GM08714 (cell line): ENCODE measurements around the gene NAT8L.

Source experiments
- H3K4me3 ChIP-seq: fragments of 200-500 bp; sonication (Bioruptor generic); 2 replicates; pipeline ENCODE4 v1.5.1; 2014; ENCODE audit warnings: mild to moderate bottlenecking, low read length, inconsistent platforms
- ZNF274 ChIP-seq: IDR thresholded peaks from 2 replicates; pipeline ENCODE4 v1.6.1; 2012; ENCODE audit warnings: mild to moderate bottlenecking, low read depth, low read length

The NAT8L gene

GRCh38 chr4:2082627-2083026 is 23.5 kb downstream of the NAT8L start:
- TF ChIP-seq ZNF274 = no peak
- no peak overlapping the region for H3K4me3 ChIP-seq

GRCh38 chr4:2083116-2083825 is 24.1 kb downstream of the NAT8L start:
- no peak for TF ChIP-seq ZNF274
- no peak overlapping the region for H3K4me3 ChIP-seq

DNA sequence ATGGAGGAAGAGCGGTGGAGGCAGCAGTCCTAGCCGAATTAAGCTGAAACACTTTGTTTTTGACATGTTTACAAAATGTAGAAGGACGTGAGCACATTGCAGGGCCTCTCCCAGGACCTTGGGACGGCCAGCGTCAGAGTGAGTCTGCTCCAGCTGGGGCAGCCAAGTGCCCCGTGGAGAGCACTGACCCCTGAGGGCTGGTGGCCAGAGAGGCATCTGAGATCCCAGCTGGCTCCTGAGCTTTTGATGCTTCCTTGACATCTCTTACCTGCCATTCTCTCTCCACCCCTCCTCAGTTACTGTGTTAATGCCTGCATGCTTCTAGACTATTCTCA is 24.7 kb downstream of the NAT8L start:
- TF ChIP-seq ZNF274 = no peak
- H3K4me3 ChIP-seq = no peak overlapping the region

DNA sequence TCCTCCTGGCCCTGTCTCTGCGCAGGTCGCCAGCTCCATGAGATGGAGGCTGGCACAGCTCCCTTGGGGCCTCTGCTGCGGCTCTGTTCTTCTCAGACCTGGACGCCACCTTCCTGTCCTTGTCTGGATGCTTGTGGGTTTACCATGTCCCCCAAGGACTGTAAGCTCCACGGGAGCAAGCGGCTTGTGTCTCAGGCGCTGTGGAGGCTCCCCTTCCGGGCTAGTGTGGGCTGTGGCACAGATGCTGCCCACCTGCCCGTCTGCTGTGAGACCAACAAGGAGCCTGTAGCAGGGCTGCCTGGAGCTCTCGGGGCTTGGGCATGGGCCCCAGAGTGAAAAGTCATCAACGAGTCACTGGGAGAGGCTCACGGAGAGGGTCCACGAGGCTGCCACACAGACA is 25.2 kb downstream of the NAT8L start:
- TF ChIP-seq ZNF274 = no peak
- no peak overlapping the region for H3K4me3 ChIP-seq

GRCh38 chr4:2085496-2085901 is 26.4 kb downstream of the NAT8L start:
- no peak for TF ChIP-seq ZNF274
- H3K4me3 ChIP-seq = no peak overlapping the region

GRCh38 chr4:2087170-2087569 is 28.0 kb downstream of the NAT8L start:
- no peak overlapping the region for H3K4me3 ChIP-seq
- TF ChIP-seq ZNF274 = no peak

DNA sequence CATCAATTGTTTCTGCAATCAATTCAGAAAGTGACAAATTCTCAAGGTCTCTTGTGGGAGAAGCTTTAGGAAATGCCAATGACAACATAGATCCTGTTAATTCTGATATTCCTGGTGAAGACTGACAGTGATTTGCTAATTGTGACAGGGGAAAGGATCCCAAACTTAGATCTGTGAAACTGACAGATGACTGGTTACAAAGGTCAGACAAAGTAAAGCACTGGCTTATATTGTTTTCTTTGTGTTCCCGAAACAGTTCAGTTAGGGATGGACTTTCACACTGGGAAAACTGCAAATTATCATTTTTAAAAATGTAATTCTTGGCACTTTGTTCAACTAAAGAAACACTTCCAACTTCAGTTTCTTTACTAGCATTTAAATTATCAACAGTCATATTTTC is 30.1 kb downstream of the NAT8L start:
- TF ChIP-seq ZNF274 = no peak
- H3K4me3 ChIP-seq = no peak overlapping the region

DNA sequence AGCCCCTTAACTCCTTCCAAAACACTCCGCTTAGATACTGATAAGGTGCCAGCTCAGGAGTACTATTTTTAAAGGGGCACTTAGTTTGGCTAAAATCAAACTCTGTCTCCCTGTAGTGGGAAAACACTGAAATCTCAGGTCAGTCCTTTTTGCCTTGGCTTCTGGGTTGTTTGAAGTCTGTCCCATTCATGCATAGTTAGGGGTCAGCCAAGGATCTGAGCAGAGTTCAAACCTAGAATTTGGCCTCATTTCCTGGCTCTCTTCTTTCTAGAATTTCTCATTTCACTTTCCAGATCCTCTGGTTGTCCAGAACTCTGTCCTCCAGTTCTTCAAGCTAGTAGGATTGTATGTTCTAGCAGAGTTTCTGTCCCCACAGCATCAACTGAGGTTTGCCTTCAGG is 31.5 kb downstream of the NAT8L start:
- TF ChIP-seq ZNF274 = no peak
- H3K4me3 ChIP-seq = no peak overlapping the region

DNA sequence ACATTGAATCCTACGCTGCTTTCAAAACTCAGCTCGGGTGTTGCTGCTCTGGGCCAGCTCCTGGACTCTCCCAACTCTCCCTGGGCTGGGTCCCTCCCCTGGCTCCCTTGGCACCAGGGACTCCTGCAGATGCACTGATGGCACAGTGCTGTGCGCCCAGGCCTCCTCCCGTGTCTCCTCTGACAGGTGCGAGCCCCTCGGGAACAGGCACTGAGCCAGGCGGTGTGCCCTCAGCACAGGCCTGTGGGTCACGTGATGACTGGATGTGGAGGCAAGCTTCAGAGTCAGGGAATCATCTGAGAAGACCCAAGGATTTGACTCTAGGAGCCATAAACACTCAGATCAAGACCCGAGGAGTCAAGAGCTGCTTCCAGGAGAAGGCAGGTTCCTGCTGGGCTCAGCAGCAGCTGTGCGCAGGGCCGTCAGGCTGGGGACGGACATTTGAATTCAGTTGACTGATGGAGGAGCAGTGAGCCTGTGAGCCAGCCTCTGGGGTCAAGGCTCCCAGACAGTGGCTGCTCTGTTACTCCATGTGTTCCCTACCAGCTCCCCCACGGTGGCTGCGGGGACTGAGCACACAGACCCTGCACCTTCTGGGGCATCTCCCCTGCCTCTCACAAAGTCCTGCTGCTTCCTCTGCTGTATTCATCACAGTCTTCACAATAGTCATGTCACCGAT is 33.0 kb downstream of the NAT8L start:
- no peak overlapping the region for H3K4me3 ChIP-seq
- no peak for TF ChIP-seq ZNF274

GRCh38 chr4:2092669-2093053 is 33.5 kb downstream of the NAT8L start:
- no peak for TF ChIP-seq ZNF274
- no peak overlapping the region for H3K4me3 ChIP-seq

GRCh38 chr4:2093265-2093664 is 34.1 kb downstream of the NAT8L start:
- no peak for TF ChIP-seq ZNF274
- no peak overlapping the region for H3K4me3 ChIP-seq

DNA sequence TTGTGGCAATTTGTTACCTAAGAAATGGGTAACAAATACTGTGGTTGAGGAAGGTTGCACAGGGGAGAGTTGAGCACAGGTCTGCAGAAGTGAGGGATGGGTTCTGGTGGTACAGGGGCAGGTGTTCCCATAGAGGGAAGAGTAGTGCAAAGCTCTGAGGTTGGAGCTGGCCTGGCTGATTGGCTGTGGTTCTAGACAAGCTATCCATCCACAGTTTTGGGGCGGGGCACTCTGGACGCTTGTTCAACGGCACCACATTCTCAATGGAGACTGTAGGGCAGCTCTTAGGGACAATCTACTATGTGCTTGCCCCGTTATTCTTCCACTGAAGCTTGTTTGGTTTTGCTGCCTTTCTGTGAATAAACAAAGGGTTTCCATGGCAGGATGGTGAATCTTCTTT is 35.4 kb downstream of the NAT8L start:
- TF ChIP-seq ZNF274 = no peak
- no peak overlapping the region for H3K4me3 ChIP-seq

GRCh38 chr4:2095236-2096072 is 36.3 kb downstream of the NAT8L start:
- no peak for TF ChIP-seq ZNF274
- H3K4me3 ChIP-seq = no peak overlapping the region

DNA sequence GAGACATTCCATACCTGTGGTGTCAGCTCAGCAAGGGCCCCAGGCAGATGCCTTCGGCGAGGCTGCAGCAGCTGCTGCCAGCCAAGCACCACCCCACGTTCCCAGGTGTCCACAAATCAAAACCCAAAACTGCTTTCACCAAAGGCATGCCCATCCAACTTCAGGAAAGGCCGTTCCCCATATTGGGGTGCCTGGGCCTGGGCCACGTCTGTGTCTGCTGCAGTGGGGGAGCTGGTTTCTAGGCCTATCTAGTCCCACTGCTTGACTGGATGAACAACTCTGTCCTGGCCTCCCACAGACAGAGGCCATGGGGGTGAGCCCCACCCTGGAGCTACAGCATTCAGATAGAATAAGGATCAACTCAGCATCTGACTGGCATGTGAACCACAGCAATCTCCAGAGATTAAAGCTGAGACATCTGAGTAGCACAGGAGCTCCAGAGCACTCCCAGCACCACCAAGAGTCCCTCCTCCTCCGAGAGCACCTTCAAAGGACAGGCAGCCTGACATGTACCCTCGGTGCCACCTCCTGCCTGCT is 37.0 kb downstream of the NAT8L start:
- no peak for TF ChIP-seq ZNF274
- H3K4me3 ChIP-seq = no peak overlapping the region
